ENCODE measurements around the gene HDAC4.

The HDAC4 gene

GRCh38 chr2:239327536-239328350, 73.1 kb downstream of the HDAC4 start:
- H3K27ac ChIP-seq, result no peak overlapping the region
- TF ChIP-seq CTCF (IDR thresholded peaks at IDR 0.05) (no peak), ZFX (IDR thresholded peaks at IDR 0.05; ENCODE audit: borderline replicate concordance) (no peak)

GRCh38 chr2:239326831-239327535, 73.8 kb downstream of the HDAC4 start:
- TF ChIP-seq ZFX (IDR thresholded peaks at IDR 0.05; ENCODE audit: borderline replicate concordance), result no peak
- no peak for TF ChIP-seq CTCF (IDR thresholded peaks at IDR 0.05)
- H3K27ac ChIP-seq, result no peak overlapping the region

GRCh38 chr2:239324456-239324855, 76.4 kb downstream of the HDAC4 start:
- no peak overlapping the region for H3K27ac ChIP-seq
- no peak for TF ChIP-seq ZFX (IDR thresholded peaks at IDR 0.05; ENCODE audit: borderline replicate concordance)
- no peak for TF ChIP-seq CTCF (IDR thresholded peaks at IDR 0.05)

- TF ChIP-seq ZFX (IDR thresholded peaks at IDR 0.05; ENCODE audit: borderline replicate concordance) (no peak), CTCF (IDR thresholded peaks at IDR 0.05) (no peak)
- no peak overlapping the region for H3K27ac ChIP-seq
Observed at GRCh38 chr2:239323447-239323846, 77.4 kb downstream of the HDAC4 start.

- no peak overlapping the region for H3K27ac ChIP-seq
- no peak for TF ChIP-seq CTCF (IDR thresholded peaks at IDR 0.05)
- no peak for TF ChIP-seq ZFX (IDR thresholded peaks at IDR 0.05; ENCODE audit: borderline replicate concordance)
Observed at GRCh38 chr2:239322416-239323086, 78.3 kb downstream of the HDAC4 start.

- TF ChIP-seq CTCF (IDR thresholded peaks at IDR 0.05) (no peak), ZFX (IDR thresholded peaks at IDR 0.05; ENCODE audit: borderline replicate concordance) (no peak)
- H3K27ac ChIP-seq, result no peak overlapping the region
Observed at GRCh38 chr2:239321596-239322415, 79.0 kb downstream of the HDAC4 start.

Data from 22Rv1 (cell line).